BE2C (cell line): ENCODE data around the gene MLF2.
A peak's percentile ranks its signal among the peaks of the same experiment; 100 is the strongest.
"Not testable (repeated sequence)": the region's sequence is repeated elsewhere in the genome, so short reads cannot be mapped to it uniquely, and the experiment has no call there.

Experiments used
- DNase-seq: peaks from one replicate; pipeline ENCODE4 v3.0.0-alpha.2; 2020
- H3K27me3 ChIP-seq: fragments of 250-450 bp; sonication (Bioruptor Pico); 2 replicates; pipeline ENCODE4 v1.5.1; 2020; ENCODE audit warnings: mild to moderate bottlenecking
- H3K36me3 ChIP-seq: fragments of 250-450 bp; sonication (Bioruptor Pico); 2 replicates; pipeline ENCODE4 v1.5.1; 2020; ENCODE audit warnings: mild to moderate bottlenecking
- H3K4me1 ChIP-seq: fragments of 250-450 bp; sonication (Bioruptor Pico); 2 replicates; pipeline ENCODE4 v1.5.1; 2020
- H3K4me3 ChIP-seq: 2 replicates; pipeline ENCODE4 v1.5.1; 2011; ENCODE audit warnings: low read depth, low read length
- H3K9me3 ChIP-seq: fragments of 250-450 bp; sonication (Bioruptor Pico); 2 replicates; pipeline ENCODE4 v1.5.1; 2020
- CTCF ChIP-seq: IDR thresholded peaks from 2 replicates; pipeline ENCODE4 v1.5.1; 2012; ENCODE audit warnings: mild to moderate bottlenecking, low read depth, low read length

The MLF2 gene

GRCh38 chr12:6729186-6729585 lies 23.8 kb downstream of the MLF2 start:
- no peak for DNase-seq
- H3K36me3 ChIP-seq: peaks cover 28% of the 10 kb centered on the region
- H3K4me1 ChIP-seq: no peaks in the 10 kb centered on the region
- H3K9me3 ChIP-seq: no peaks in the 10 kb centered on the region
- TF ChIP-seq CTCF: no peak
- H3K27me3 ChIP-seq: no peaks in the 10 kb centered on the region
- no peak overlapping the region for H3K4me3 ChIP-seq

GRCh38 chr12:6725350-6725749 lies 27.6 kb downstream of the MLF2 start:
- peaks cover 17% of the 10 kb centered on the region for H3K36me3 ChIP-seq
- H3K4me1 ChIP-seq: no peaks in the 10 kb centered on the region
- H3K9me3 ChIP-seq: no peaks in the 10 kb centered on the region
- no peak overlapping the region for H3K4me3 ChIP-seq
- TF ChIP-seq CTCF: no peak
- no peak for DNase-seq
- H3K27me3 ChIP-seq: no peaks in the 10 kb centered on the region

GRCh38 chr12:6724409-6724797 lies 28.5 kb downstream of the MLF2 start:
- Histone ChIP-seq H3K9me3 (no peaks in the 10 kb centered on the region), H3K36me3 (peaks cover 11% of the 10 kb centered on the region; the same call in 1 of the 2 replicates), H3K27me3 (no peaks in the 10 kb centered on the region), H3K4me3 (peak overlapping the region; percentile 88), H3K4me1 (no peaks in the 10 kb centered on the region)
- DNase-seq: peak; percentile 18
- TF ChIP-seq CTCF: no peak

- DNase-seq: peak; percentile 98
- Histone ChIP-seq H3K4me1 (no peaks in the 10 kb centered on the region), H3K4me3 (peak within 1 kb of the TSS; percentile 88), H3K9me3 (no peaks in the 10 kb centered on the region), H3K27me3 (no peaks in the 10 kb centered on the region), H3K36me3 (peaks cover 11% of the 10 kb centered on the region; the same call in 1 of the 2 replicates)
- no peak for TF ChIP-seq CTCF
Measured at GRCh38 chr12:6723607-6724408, 29.1 kb downstream of the MLF2 start, which contains the start of gene COPS7A. COPS7A (plus strand) TSS chr12:6724046; CDS start chr12:6724657, 611 bp downstream.

GRCh38 chr12:6722863-6723262 lies 30.1 kb downstream of the MLF2 start:
- no peak for DNase-seq
- H3K9me3 ChIP-seq: no peaks in the 10 kb centered on the region
- TF ChIP-seq CTCF: no peak
- H3K36me3 ChIP-seq: peaks cover 6% of the 10 kb centered on the region; the same call in 1 of the 2 replicates
- no peaks in the 10 kb centered on the region for H3K4me1 ChIP-seq
- H3K4me3 ChIP-seq: peak overlapping the region; percentile 88
- no peaks in the 10 kb centered on the region for H3K27me3 ChIP-seq

- no peaks in the 10 kb centered on the region for H3K4me1 ChIP-seq
- H3K27me3 ChIP-seq: no peaks in the 10 kb centered on the region
- no peaks in the 10 kb centered on the region for H3K36me3 ChIP-seq
- no peak for DNase-seq
- no peak overlapping the region for H3K4me3 ChIP-seq
- TF ChIP-seq CTCF: no peak
- H3K9me3 ChIP-seq: no peaks in the 10 kb centered on the region
Measured at GRCh38 chr12:6716874-6717437, 36.0 kb downstream of the MLF2 start.

- not testable (repeated sequence) for DNase-seq, H3K9me3 ChIP-seq, H3K4me3 ChIP-seq, H3K4me1 ChIP-seq, H3K36me3 ChIP-seq, H3K27me3 ChIP-seq
Measured at GRCh38 chr12:6716031-6716873, 36.7 kb downstream of the MLF2 start.
